Hepatocyte (in vitro differentiated cells): Measurements from ENCODE around the gene HIVEP1. TPM values are rescaled to one million over a fixed set of nuclear protein-coding genes. Genes with fewer than 3 reads are reported as not detected.

ENCODE experiments used
- DNase-seq: peaks from one replicate; pipeline ENCODE4 v3.0.0-alpha.2; 2016; ENCODE audit warnings: low spot score
- H2AFZ ChIP-seq: fragments of 200-600 bp; sonication (generic); 2 replicates; pipeline ENCODE4 v1.6.0; 2016; ENCODE audit warnings: antibody characterized with exemption, mild to moderate bottlenecking
- H3K27ac ChIP-seq: fragments of 200-600 bp; sonication (generic); 2 replicates; pipeline ENCODE4 v1.5.1; 2016; ENCODE audit warnings: mild to moderate bottlenecking
- H3K27me3 ChIP-seq: fragments of 200-600 bp; sonication (generic); 2 replicates; pipeline ENCODE4 v1.6.1; 2016
- H3K36me3 ChIP-seq: fragments of 200-600 bp; sonication (generic); replicated peaks from 2 replicates; pipeline ENCODE4 v1.5.1; 2016; ENCODE audit warnings: low read depth; ENCODE audit not compliant: insufficient read depth
- H3K4me1 ChIP-seq: fragments of 200-600 bp; sonication (generic); 2 replicates; pipeline ENCODE4 v1.5.1; 2016; ENCODE audit warnings: mild to moderate bottlenecking, moderate library complexity; ENCODE audit not compliant: insufficient read depth
- H3K4me2 ChIP-seq: fragments of 200-600 bp; sonication (generic); 2 replicates; pipeline ENCODE4 v1.6.0; 2016
- H3K4me3 ChIP-seq: fragments of 200-600 bp; sonication (generic); 2 replicates; pipeline ENCODE4 v1.5.1; 2016; ENCODE audit warnings: mild to moderate bottlenecking
- H3K79me2 ChIP-seq: fragments of 200-600 bp; sonication (generic); 2 replicates; pipeline ENCODE4 v1.6.0; 2017; ENCODE audit warnings: mild to moderate bottlenecking
- H3K9me2 ChIP-seq: fragments of 200-600 bp; sonication (generic); replicated peaks from 2 replicates; pipeline ENCODE4 v1.6.0; 2017; ENCODE audit warnings: mild to moderate bottlenecking; ENCODE audit not compliant: insufficient read depth
- H3K9me3 ChIP-seq: fragments of 200-600 bp; sonication (generic); 2 replicates; pipeline ENCODE4 v1.5.1; 2016; ENCODE audit warnings: low read depth, mild to moderate bottlenecking
- H4K20me1 ChIP-seq: fragments of 200-600 bp; sonication (generic); 2 replicates; pipeline ENCODE4 v1.6.0; 2016; ENCODE audit warnings: mild to moderate bottlenecking; ENCODE audit not compliant: insufficient read depth, poor library complexity, severe bottlenecking
- EZH2 ChIP-seq: fragments of 200-600 bp; sonication (generic); IDR thresholded peaks from 2 replicates; pipeline ENCODE4 v1.6.1; 2016; ENCODE audit warnings: antibody characterized with exemption, mild to moderate bottlenecking, borderline replicate concordance
- EZH2phosphoT487 ChIP-seq: fragments of 200-600 bp; sonication (generic); IDR thresholded peaks from one replicate; pipeline ENCODE4 v1.6.1; 2018; ENCODE audit warnings: antibody characterized with exemption, mild to moderate bottlenecking, low read depth, moderate library complexity; ENCODE audit not compliant: unreplicated experiment, severe bottlenecking
- WGBS: methylation state at CpG from one replicate; pipeline ENCODE4 v1.1.6; 2016; ENCODE audit warnings: low lambda C conversion rate; ENCODE audit errors: missing lambda C conversion rate; 5-methylcytosine and 5-hydroxymethylcytosine counted together
- polyA plus RNA-seq: library from polyadenylated mRNA; unstranded; fragments of >200 nt; fragmentation: Nextera tagmentation; extraction: Ambion mirVana; gene quantifications from 2 replicates; pipeline ENCODE4 v1.2.1, GENCODE V29; 2016
- total RNA-seq: library from RNA; depleted of rRNA; stranded (reverse); fragments of >200 nt; gene quantifications from 2 replicates; pipeline ENCODE4 v1.2.3, GENCODE V29; 2014
- TF ChIP-seq, protein P1 (sequence below): fragments of 200-600 bp; sonication (generic); IDR thresholded peaks from 2 replicates; pipeline ENCODE4 v1.5.1; 2016; ENCODE audit warnings: antibody characterized with exemption, mild to moderate bottlenecking; ENCODE audit not compliant: poor library complexity

HIVEP1 gene
- total and polyA plus RNA-seq, 2 experiments from 2014 or later = 8.7 to 33.7 TPM

DNA sequence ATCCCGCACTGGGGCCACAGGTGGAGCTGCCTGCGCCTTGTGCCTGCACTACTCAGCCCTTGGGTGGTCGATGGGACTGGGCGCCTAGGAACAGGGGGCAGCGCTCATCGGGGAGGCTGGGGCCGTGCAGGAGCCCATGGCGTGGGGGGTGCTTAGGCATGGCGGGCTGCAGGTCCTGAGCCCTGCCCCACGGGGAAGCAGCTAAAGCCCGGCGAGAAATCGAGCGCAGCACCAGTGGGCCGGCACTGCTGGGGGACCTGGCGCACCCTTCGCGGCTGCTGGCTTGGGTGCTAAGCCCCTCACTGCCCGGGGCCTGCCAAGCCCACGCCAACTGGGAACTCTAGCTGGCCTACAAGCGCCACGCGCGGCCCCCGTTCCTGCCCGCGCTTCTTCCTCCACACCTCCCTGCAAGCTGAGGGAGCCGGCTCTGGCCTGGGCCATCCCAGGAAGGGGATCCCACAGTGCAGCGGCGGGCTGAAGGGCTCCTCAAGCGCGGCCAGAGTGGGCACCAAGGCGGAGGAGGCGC, 5.8 kb downstream of the HIVEP1 start:
- peaks cover 17% of the 10 kb centered on the region for H4K20me1 ChIP-seq

DNA sequence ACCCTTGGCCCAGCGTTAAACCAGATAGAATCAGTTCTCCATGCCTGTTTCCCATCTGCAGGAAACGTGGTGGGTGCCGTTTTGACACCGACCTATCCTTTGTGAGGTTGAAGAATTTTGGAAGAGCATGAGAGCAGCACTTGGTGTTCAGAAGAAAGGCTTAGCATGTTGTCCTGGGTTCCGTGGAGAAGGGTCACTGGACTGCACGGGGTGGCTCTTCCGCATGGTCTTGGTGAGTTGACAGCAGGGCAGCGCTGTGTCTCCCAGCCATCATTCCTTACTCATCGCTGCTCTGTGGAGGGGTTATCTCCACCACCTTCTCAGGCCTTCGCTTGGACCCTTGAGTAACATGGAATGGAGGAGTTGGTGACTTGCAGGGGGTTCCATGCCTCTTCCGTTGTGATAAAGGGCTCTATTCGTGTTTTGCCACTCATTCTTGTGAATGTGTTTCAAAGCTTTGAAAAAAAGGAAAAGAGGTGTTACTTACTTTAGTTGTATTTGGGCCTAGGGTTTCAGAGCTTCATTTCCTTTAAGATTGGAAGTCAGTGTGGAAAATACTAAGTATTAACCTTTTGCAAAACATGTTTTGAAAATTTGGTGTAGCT, 8.2 kb downstream of the HIVEP1 start:
- TF ChIP-seq EZH2 = no peak
- TF ChIP-seq, protein P1, sequence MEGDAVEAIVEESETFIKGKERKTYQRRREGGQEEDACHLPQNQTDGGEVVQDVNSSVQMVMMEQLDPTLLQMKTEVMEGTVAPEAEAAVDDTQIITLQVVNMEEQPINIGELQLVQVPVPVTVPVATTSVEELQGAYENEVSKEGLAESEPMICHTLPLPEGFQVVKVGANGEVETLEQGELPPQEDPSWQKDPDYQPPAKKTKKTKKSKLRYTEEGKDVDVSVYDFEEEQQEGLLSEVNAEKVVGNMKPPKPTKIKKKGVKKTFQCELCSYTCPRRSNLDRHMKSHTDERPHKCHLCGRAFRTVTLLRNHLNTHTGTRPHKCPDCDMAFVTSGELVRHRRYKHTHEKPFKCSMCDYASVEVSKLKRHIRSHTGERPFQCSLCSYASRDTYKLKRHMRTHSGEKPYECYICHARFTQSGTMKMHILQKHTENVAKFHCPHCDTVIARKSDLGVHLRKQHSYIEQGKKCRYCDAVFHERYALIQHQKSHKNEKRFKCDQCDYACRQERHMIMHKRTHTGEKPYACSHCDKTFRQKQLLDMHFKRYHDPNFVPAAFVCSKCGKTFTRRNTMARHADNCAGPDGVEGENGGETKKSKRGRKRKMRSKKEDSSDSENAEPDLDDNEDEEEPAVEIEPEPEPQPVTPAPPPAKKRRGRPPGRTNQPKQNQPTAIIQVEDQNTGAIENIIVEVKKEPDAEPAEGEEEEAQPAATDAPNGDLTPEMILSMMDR = no peak
- Histone ChIP-seq H3K4me2 (no peak overlapping the region), H3K4me1 (no peaks in the 10 kb centered on the region), H3K4me3 (no peak overlapping the region), H3K9me3 (no peaks in the 10 kb centered on the region), H3K27me3 (no peaks in the 10 kb centered on the region), H4K20me1 (peaks cover 14% of the 10 kb centered on the region), H3K36me3 (no peaks in the 10 kb centered on the region), H3K27ac (no peak overlapping the region), H3K9me2 (no peaks in the 10 kb centered on the region), H2AFZ (no peak overlapping the region), H3K79me2 (peaks cover 84% of the 10 kb centered on the region)
- no peak for DNase-seq
- 97% methylated on average over 12 of the region's 12 CpGs for WGBS

More for the DNA sequence above, 5.8 kb downstream of the HIVEP1 start:
- Histone ChIP-seq H3K4me2 (no peak overlapping the region), H2AFZ (no peak overlapping the region), H3K36me3 (no peaks in the 10 kb centered on the region), H3K9me3 (no peaks in the 10 kb centered on the region), H3K27me3 (no peaks in the 10 kb centered on the region), H3K4me1 (peaks cover 4% of the 10 kb centered on the region), H3K9me2 (no peaks in the 10 kb centered on the region), H3K27ac (no peak overlapping the region), H3K79me2 (peaks cover 87% of the 10 kb centered on the region), H3K4me3 (no peak overlapping the region)
- DNase-seq = no peak
- no peak for TF ChIP-seq EZH2phosphoT487
- no peak for TF ChIP-seq EZH2
- TF ChIP-seq, protein P1 = no peak
- WGBS = 96% methylated on average over 34 of the region's 34 CpGs

DNA sequence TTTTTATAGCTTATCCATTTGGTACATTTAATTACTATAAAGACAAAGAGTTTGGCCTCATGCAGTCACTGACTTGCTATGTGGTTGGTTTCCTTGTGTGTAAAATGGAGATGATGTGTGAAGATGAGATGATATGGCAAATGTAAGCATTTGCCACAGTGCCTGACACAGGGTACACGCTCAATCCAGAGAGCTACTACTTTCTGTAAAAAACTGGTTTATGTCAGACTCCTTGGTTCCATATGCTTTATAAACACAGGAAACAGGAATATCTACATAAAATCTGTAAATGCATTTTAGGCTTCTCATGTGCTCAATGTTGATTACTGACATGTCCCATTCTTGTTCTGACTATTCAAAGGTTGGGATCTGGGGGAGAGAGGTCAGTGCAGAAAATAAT, 10.4 kb downstream of the HIVEP1 start:
- no peak overlapping the region for H2AFZ ChIP-seq
- H3K27me3 ChIP-seq = no peaks in the 10 kb centered on the region
- no peak for DNase-seq
- no peaks in the 10 kb centered on the region for H3K36me3 ChIP-seq
- H3K4me2 ChIP-seq = no peak overlapping the region
- H3K9me3 ChIP-seq = no peaks in the 10 kb centered on the region
- H3K27ac ChIP-seq = peak overlapping the region; percentile 21
- TF ChIP-seq EZH2 (no peak), EZH2phosphoT487 (no peak)
- TF ChIP-seq, protein P1 = no peak
- H4K20me1 ChIP-seq = peaks cover 3% of the 10 kb centered on the region
- no peak overlapping the region for H3K4me3 ChIP-seq
- H3K9me2 ChIP-seq = no peaks in the 10 kb centered on the region
- peaks cover 84% of the 10 kb centered on the region for H3K79me2 ChIP-seq
- no peaks in the 10 kb centered on the region for H3K4me1 ChIP-seq
- WGBS = 70% methylated on average over 1 of the region's 1 CpG
